SU-DHL-6 (cell line): Measurements from ENCODE around the gene TNIP1.

Experiments used
- EZH2phosphoT487 ChIP-seq: fragments of 200-600 bp; sonication (generic), shearing (Covaris generic); conservative IDR thresholded peaks from 2 replicates; pipeline ENCODE4 v1.6.1; 2018; ENCODE audit warnings: mild to moderate bottlenecking, antibody characterized with exemption, low read length, moderate library complexity, mixed read lengths
- TF ChIP-seq, protein P1 (sequence below): fragments of 200-600 bp; sonication (generic); IDR thresholded peaks from one replicate; pipeline ENCODE4 v1.5.1; 2017; ENCODE audit warnings: antibody characterized with exemption, mild to moderate bottlenecking, low read length, moderate library complexity; ENCODE audit not compliant: insufficient read depth, poor library complexity, severe bottlenecking

GRCh38 chr5:150993422-150993821, 87.4 kb downstream of the TNIP1 start:
- TF ChIP-seq, protein P1, sequence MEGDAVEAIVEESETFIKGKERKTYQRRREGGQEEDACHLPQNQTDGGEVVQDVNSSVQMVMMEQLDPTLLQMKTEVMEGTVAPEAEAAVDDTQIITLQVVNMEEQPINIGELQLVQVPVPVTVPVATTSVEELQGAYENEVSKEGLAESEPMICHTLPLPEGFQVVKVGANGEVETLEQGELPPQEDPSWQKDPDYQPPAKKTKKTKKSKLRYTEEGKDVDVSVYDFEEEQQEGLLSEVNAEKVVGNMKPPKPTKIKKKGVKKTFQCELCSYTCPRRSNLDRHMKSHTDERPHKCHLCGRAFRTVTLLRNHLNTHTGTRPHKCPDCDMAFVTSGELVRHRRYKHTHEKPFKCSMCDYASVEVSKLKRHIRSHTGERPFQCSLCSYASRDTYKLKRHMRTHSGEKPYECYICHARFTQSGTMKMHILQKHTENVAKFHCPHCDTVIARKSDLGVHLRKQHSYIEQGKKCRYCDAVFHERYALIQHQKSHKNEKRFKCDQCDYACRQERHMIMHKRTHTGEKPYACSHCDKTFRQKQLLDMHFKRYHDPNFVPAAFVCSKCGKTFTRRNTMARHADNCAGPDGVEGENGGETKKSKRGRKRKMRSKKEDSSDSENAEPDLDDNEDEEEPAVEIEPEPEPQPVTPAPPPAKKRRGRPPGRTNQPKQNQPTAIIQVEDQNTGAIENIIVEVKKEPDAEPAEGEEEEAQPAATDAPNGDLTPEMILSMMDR: no peak
- no peak for TF ChIP-seq EZH2phosphoT487
